Parathyroid adenoma (tissue), 2 donors: ENCODE results near the gene PRKAR1A.

Experiments
- H2AFZ ChIP-seq: fragments of 300-600 bp; sonication (generic); one replicate; pipeline ENCODE4 v1.7.0; 2017; ENCODE audit warnings: antibody characterized with exemption, mild to moderate bottlenecking
- H3K27ac ChIP-seq: fragments of 300-600 bp; sonication (generic); one replicate; pipeline ENCODE4 v1.7.0; 2017
- H3K27me3 ChIP-seq: fragments of 300-600 bp; sonication (generic); one replicate; pipeline ENCODE4 v1.7.0; 2017; ENCODE audit warnings: low read length; ENCODE audit not compliant: control insufficient read depth, insufficient read depth
- H3K36me3 ChIP-seq: fragments of 300-600 bp; sonication (generic); one replicate; pipeline ENCODE4 v1.7.0; 2017; ENCODE audit warnings: low read length; ENCODE audit not compliant: control insufficient read depth, insufficient read depth
- H3K4me1 ChIP-seq: fragments of 300-600 bp; sonication (generic); one replicate; pipeline ENCODE4 v1.7.0; 2017; ENCODE audit warnings: control low read depth
- H3K4me2 ChIP-seq: fragments of 300-600 bp; sonication (generic); one replicate; pipeline ENCODE4 v1.7.0; 2017; ENCODE audit warnings: low read length
- H3K4me3 ChIP-seq: fragments of 300-600 bp; sonication (generic); one replicate; pipeline ENCODE4 v1.7.0; 2017; ENCODE audit warnings: low read depth, low read length
- H3K79me2 ChIP-seq: fragments of 300-600 bp; sonication (generic); one replicate; pipeline ENCODE4 v1.7.0; 2017; ENCODE audit warnings: control low read depth
- H3K9ac ChIP-seq: fragments of 300-600 bp; sonication (generic); one replicate; pipeline ENCODE4 v1.7.0; 2017; ENCODE audit warnings: mild to moderate bottlenecking
- H3K9me3 ChIP-seq: fragments of 300-600 bp; sonication (generic); one replicate; pipeline ENCODE4 v1.7.0; 2017; ENCODE audit warnings: low read length; ENCODE audit not compliant: control insufficient read depth
- TF ChIP-seq, protein P1 (sequence below): fragments of 300-600 bp; sonication (generic); IDR thresholded peaks from one replicate; pipeline ENCODE4 v1.7.0; 2017; ENCODE audit warnings: antibody characterized with exemption, mild to moderate bottlenecking
- donor health status: primary hyperparathyroidism.

The PRKAR1A gene

GRCh38 chr17:68544111-68544915 lies 32.1 kb downstream of the PRKAR1A start:
- Histone ChIP-seq H3K27me3 (no peaks in the 10 kb centered on the region), H3K79me2 (no peaks in the 10 kb centered on the region), H3K9ac (no peak overlapping the region), H3K27ac (no peak overlapping the region), H3K4me3 (no peak overlapping the region), H3K9me3 (no peaks in the 10 kb centered on the region), H2AFZ (no peak overlapping the region), H3K4me1 (no peaks in the 10 kb centered on the region), H3K4me2 (no peak overlapping the region), H3K36me3 (no peaks in the 10 kb centered on the region)
- TF ChIP-seq, protein P1, sequence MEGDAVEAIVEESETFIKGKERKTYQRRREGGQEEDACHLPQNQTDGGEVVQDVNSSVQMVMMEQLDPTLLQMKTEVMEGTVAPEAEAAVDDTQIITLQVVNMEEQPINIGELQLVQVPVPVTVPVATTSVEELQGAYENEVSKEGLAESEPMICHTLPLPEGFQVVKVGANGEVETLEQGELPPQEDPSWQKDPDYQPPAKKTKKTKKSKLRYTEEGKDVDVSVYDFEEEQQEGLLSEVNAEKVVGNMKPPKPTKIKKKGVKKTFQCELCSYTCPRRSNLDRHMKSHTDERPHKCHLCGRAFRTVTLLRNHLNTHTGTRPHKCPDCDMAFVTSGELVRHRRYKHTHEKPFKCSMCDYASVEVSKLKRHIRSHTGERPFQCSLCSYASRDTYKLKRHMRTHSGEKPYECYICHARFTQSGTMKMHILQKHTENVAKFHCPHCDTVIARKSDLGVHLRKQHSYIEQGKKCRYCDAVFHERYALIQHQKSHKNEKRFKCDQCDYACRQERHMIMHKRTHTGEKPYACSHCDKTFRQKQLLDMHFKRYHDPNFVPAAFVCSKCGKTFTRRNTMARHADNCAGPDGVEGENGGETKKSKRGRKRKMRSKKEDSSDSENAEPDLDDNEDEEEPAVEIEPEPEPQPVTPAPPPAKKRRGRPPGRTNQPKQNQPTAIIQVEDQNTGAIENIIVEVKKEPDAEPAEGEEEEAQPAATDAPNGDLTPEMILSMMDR, result no peak

GRCh38 chr17:68556551-68556950 lies 44.3 kb downstream of the PRKAR1A start:
- Histone ChIP-seq H2AFZ (no peak overlapping the region), H3K4me3 (no peak overlapping the region), H3K9ac (no peak overlapping the region), H3K79me2 (no peaks in the 10 kb centered on the region), H3K27me3 (no peaks in the 10 kb centered on the region), H3K27ac (no peak overlapping the region), H3K36me3 (no peaks in the 10 kb centered on the region), H3K9me3 (no peaks in the 10 kb centered on the region), H3K4me1 (no peaks in the 10 kb centered on the region), H3K4me2 (no peak overlapping the region)
- TF ChIP-seq, protein P1, result no peak

DNA sequence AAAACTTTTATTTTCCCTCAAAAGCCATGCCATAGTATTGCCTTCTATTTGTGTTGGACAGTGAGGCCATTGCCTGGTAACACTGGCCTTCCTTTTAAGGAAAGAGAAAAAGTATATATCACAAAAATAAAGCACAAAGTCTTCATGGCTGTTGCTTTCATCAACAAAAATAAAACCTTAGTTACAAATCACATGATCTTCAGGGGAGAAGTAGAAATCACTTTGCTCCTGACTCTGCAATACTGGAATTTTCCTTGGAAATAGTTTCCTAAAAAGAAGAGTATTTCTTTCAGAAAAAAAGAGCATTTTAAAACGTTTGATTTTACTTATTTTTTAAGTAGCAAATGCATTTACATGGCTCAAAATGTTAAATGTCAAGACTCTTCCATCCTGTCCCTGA lies 47.1 kb downstream of the PRKAR1A start:
- Histone ChIP-seq H3K4me1 (no peaks in the 10 kb centered on the region), H3K9ac (no peak overlapping the region), H3K27ac (no peak overlapping the region), H3K36me3 (no peaks in the 10 kb centered on the region), H3K79me2 (no peaks in the 10 kb centered on the region), H3K4me2 (no peak overlapping the region), H3K9me3 (no peaks in the 10 kb centered on the region), H3K4me3 (no peak overlapping the region), H3K27me3 (no peaks in the 10 kb centered on the region), H2AFZ (no peak overlapping the region)
- TF ChIP-seq, protein P1, result no peak

GRCh38 chr17:68560966-68561720 lies 48.9 kb downstream of the PRKAR1A start:
- Histone ChIP-seq H3K36me3 (no peaks in the 10 kb centered on the region), H3K79me2 (no peaks in the 10 kb centered on the region), H2AFZ (no peak overlapping the region), H3K4me1 (no peaks in the 10 kb centered on the region), H3K27me3 (no peaks in the 10 kb centered on the region), H3K4me3 (no peak overlapping the region), H3K9me3 (no peaks in the 10 kb centered on the region), H3K9ac (no peak overlapping the region), H3K27ac (no peak overlapping the region), H3K4me2 (no peak overlapping the region)
- TF ChIP-seq, protein P1, result no peak
